HepG2 (cell line): ENCODE measurements around the gene CFAP100. TPM values are rescaled to one million over a fixed set of nuclear protein-coding genes. Genes with fewer than 3 reads are reported as not detected.

Experiments used
- BATF2 ChIP-seq: sonication (generic); formaldehyde crosslinking; IDR thresholded peaks from 2 replicates; pipeline ENCODE4 v1.8.0; 2022; ENCODE audit warnings: mild to moderate bottlenecking, missing genetic modification reagents, moderate library complexity
- CERS6 ChIP-seq: sonication (generic); formaldehyde crosslinking; IDR thresholded peaks from 2 replicates; pipeline ENCODE4 v1.5.0; 2020; ENCODE audit warnings: missing genetic modification reagents
- CREB1 ChIP-seq, 2 experiments: fragments of 450-650 bp in 1 of 2; IDR thresholded peaks; 2 replicates each; pipeline ENCODE4 v1.6.1; 2016 to 2017; ENCODE audit warnings: control low read depth in 1 of 2, mild to moderate bottlenecking in 1 of 2, missing compliant biosample characterization in 1 of 2, missing genetic modification characterization in 1 of 2
- DNMT1 ChIP-seq: sonication (generic); formaldehyde crosslinking; IDR thresholded peaks from 2 replicates; pipeline ENCODE4 v1.5.1; 2020; ENCODE audit warnings: mild to moderate bottlenecking, missing genetic modification reagents
- EZH2 ChIP-seq: conservative IDR thresholded peaks from 2 replicates; pipeline ENCODE4 v1.6.1; 2012; ENCODE audit warnings: mild to moderate bottlenecking, low read depth, low read length, moderate library complexity
- FOXC1 ChIP-seq: sonication (generic); formaldehyde crosslinking; IDR thresholded peaks from 2 replicates; pipeline ENCODE4 v1.8.0; 2022; ENCODE audit warnings: mild to moderate bottlenecking, missing genetic modification reagents, borderline replicate concordance
- GZF1 ChIP-seq: sonication (generic); formaldehyde crosslinking; IDR thresholded peaks from 2 replicates; pipeline ENCODE4 v1.5.1; 2020; ENCODE audit warnings: mild to moderate bottlenecking, missing genetic modification reagents
- HIC2 ChIP-seq: sonication (generic); formaldehyde crosslinking; IDR thresholded peaks from 2 replicates; pipeline ENCODE4 v1.9.0; 2022; ENCODE audit warnings: low read depth, missing genetic modification reagents
- ISL2 ChIP-seq: sonication (generic); formaldehyde crosslinking; IDR thresholded peaks from 2 replicates; pipeline ENCODE4 v1.5.0; 2020; ENCODE audit warnings: missing genetic modification reagents
- JDP2 ChIP-seq: sonication (generic); formaldehyde crosslinking; IDR thresholded peaks from 2 replicates; pipeline ENCODE4 v1.8.1; 2022; ENCODE audit warnings: missing genetic modification reagents, borderline replicate concordance
- MATR3 ChIP-seq: sonication (generic); formaldehyde crosslinking; IDR thresholded peaks from 2 replicates; pipeline ENCODE4 v1.4.0; 2020; ENCODE audit warnings: missing genetic modification reagents
- NBN ChIP-seq: fragments of 450-650 bp; conservative IDR thresholded peaks from 2 replicates; pipeline ENCODE4 v1.6.1; 2017
- NCOA2 ChIP-seq: sonication (generic); formaldehyde crosslinking; IDR thresholded peaks from 2 replicates; pipeline ENCODE4 v1.8.0; 2022; ENCODE audit warnings: inconsistent platforms
- NFE2 ChIP-seq: sonication (generic); formaldehyde crosslinking; IDR thresholded peaks from 2 replicates; pipeline ENCODE4 v1.4.0; 2020; ENCODE audit warnings: missing genetic modification reagents
- NFE2L1 ChIP-seq: sonication (generic); formaldehyde crosslinking; IDR thresholded peaks from 2 replicates; pipeline ENCODE4 v1.4.0; 2020; ENCODE audit warnings: missing genetic modification reagents, mild to moderate bottlenecking, borderline replicate concordance
- NFRKB ChIP-seq: fragments of 450-650 bp; IDR thresholded peaks from 2 replicates; pipeline ENCODE4 v1.6.1; 2017
- SP2 ChIP-seq: sonication (generic); formaldehyde crosslinking; IDR thresholded peaks from 2 replicates; pipeline ENCODE4 v1.5.1; 2020; ENCODE audit warnings: mild to moderate bottlenecking, missing genetic modification reagents
- SRSF9 ChIP-seq: fragments of 200-400 bp; formaldehyde crosslinking; IDR thresholded peaks from 2 replicates; pipeline ENCODE4 v1.6.1; 2018; ENCODE audit warnings: borderline replicate concordance, mild to moderate bottlenecking, low read depth, low read length; ENCODE audit not compliant: insufficient read depth, poor library complexity, severe bottlenecking
- SSRP1 ChIP-seq: IDR thresholded peaks from 2 replicates; pipeline ENCODE4 v1.6.1; 2016; ENCODE audit warnings: control low read depth
- TRIM22 ChIP-seq: fragments of 450-650 bp; IDR thresholded peaks from 2 replicates; pipeline ENCODE4 v1.6.1; 2017
- ZBTB38 ChIP-seq: sonication (generic); formaldehyde crosslinking; IDR thresholded peaks from 2 replicates; pipeline ENCODE4 v1.5.1; 2020; ENCODE audit warnings: mild to moderate bottlenecking, missing genetic modification reagents
- ZBTB7A ChIP-seq: sonication (generic); formaldehyde crosslinking; IDR thresholded peaks from 2 replicates; pipeline ENCODE4 v1.8.0; 2022; ENCODE audit warnings: mild to moderate bottlenecking, missing genetic modification reagents
- ZNF136 ChIP-seq: sonication (generic); formaldehyde crosslinking; IDR thresholded peaks from 2 replicates; pipeline ENCODE4 v1.8.1; 2022; ENCODE audit warnings: low read depth, mild to moderate bottlenecking, moderate library complexity, missing genetic modification reagents
- ZNF251 ChIP-seq: sonication (generic); formaldehyde crosslinking; IDR thresholded peaks from 2 replicates; pipeline ENCODE4 v1.9.0; 2021; ENCODE audit warnings: mild to moderate bottlenecking, missing genetic modification reagents
- ZNF44 ChIP-seq: sonication (generic); formaldehyde crosslinking; IDR thresholded peaks from 2 replicates; pipeline ENCODE4 v1.5.1; 2020; ENCODE audit warnings: mild to moderate bottlenecking, missing genetic modification reagents
- ZNF441 ChIP-seq: sonication (generic); formaldehyde crosslinking; IDR thresholded peaks from 2 replicates; pipeline ENCODE4 v1.7.0; 2021; ENCODE audit warnings: missing genetic modification reagents, borderline replicate concordance
- ZNF446 ChIP-seq: sonication (generic); formaldehyde crosslinking; IDR thresholded peaks from 2 replicates; pipeline ENCODE4 v1.5.0; 2020; ENCODE audit warnings: mild to moderate bottlenecking, missing genetic modification reagents
- ZNF468 ChIP-seq: sonication (generic); formaldehyde crosslinking; IDR thresholded peaks from 2 replicates; pipeline ENCODE4 v1.8.0; 2022; ENCODE audit warnings: mild to moderate bottlenecking, moderate library complexity, missing genetic modification reagents
- ZNF720 ChIP-seq: sonication (generic); formaldehyde crosslinking; IDR thresholded peaks from 2 replicates; pipeline ENCODE4 v1.4.0; 2020; ENCODE audit warnings: missing genetic modification reagents
- polyA plus RNA-seq, 8 experiments: library from polyadenylated mRNA; depleted of rRNA in 3 of 8; stranded (reverse) in 7 of 8; unstranded in 1 of 8; fragments of >200 nt; fragmentation: Illumina TruSeq in 4 of 8; extraction: Trizol in 4 of 8; gene quantifications; 2 replicates each; pipeline versions ENCODE4 v1.2.1 to v1.2.3, GENCODE V29; 2011 to 2016; ENCODE audit warnings: low read depth in 4 of 8, missing spikeins in 1 of 8, mixed read lengths in 1 of 8; ENCODE audit not compliant: insufficient read depth in 1 of 8
- total RNA-seq, 5 experiments: library from RNA; depleted of rRNA; stranded (reverse); fragments of >200 nt; fragmentation: Illumina TruSeq; extraction: Trizol; gene quantifications; 2 replicates each; pipeline ENCODE4 v1.2.3, GENCODE V29; 2016; ENCODE audit warnings: low read depth in 1 of 5

CFAP100 gene
- total and polyA plus RNA-seq, 2 of the 13 experiments (the other 11 are each of a cell fraction or from before 2014, with no cell fraction given), result 0.32 TPM; not detected in 1

- TF ChIP-seq ZNF44 (CRISPR knock-in tag), result no peak
- TF ChIP-seq SP2 (CRISPR knock-in tag), result no peak
- no peak for TF ChIP-seq NFE2L1 (CRISPR knock-in tag)
- TF ChIP-seq HIC2, result no peak
- peak; percentile 82 for TF ChIP-seq ISL2 (CRISPR knock-in tag)
- no peak for TF ChIP-seq CERS6
- TF ChIP-seq ZNF720 (CRISPR knock-in tag), result no peak
- TF ChIP-seq SRSF9, result no peak
- no peak for TF ChIP-seq ZNF446 (CRISPR knock-in tag)
- peak; percentile 58; the same call in 1 of the 2 replicates for TF ChIP-seq FOXC1 (CRISPR knock-in tag)
- TF ChIP-seq NFE2 (CRISPR knock-in tag), result no peak
- no peak for TF ChIP-seq GZF1 (CRISPR knock-in tag)
- TF ChIP-seq NCOA2 (CRISPR knock-in tag), result 0 out of 2 replicates have a peak, but pooled peaks have one; percentile 23
- peak; percentile 76 for TF ChIP-seq CREB1 (IDR thresholded peaks at IDR 0.05)
- no peak for TF ChIP-seq CREB1 (CRISPR knock-in tag; IDR thresholded peaks at IDR 0.05)
- no peak for TF ChIP-seq ZNF468 (CRISPR knock-in tag)
- TF ChIP-seq NBN, result no peak
- TF ChIP-seq ZNF136 (CRISPR knock-in tag), result no peak
- TF ChIP-seq DNMT1 (CRISPR knock-in tag), result peak; percentile 91
- no peak for TF ChIP-seq ZNF251 (CRISPR knock-in tag)
- peak; percentile 51; the same call in 1 of the 2 replicates for TF ChIP-seq ZNF441 (CRISPR knock-in tag)
- no peak for TF ChIP-seq ZBTB7A (CRISPR knock-in tag)
- no peak for TF ChIP-seq BATF2 (CRISPR knock-in tag)
- no peak for TF ChIP-seq MATR3 (CRISPR knock-in tag)
- TF ChIP-seq EZH2, result no peak
- TF ChIP-seq SSRP1 (CRISPR knock-in tag), result no peak
- TF ChIP-seq JDP2 (CRISPR knock-in tag), result no peak
- TF ChIP-seq TRIM22, result no peak
- TF ChIP-seq NFRKB, result no peak
- TF ChIP-seq ZBTB38 (CRISPR knock-in tag), result peak; percentile 70; the same call in 1 of the 2 replicates
These were observed 5.5 kb upstream of the CFAP100 start (continued) for GRCh38 chr3:126389112-126389793.
